Measurements from ENCODE around the gene PHLDA3. TPM values are rescaled to one million over a fixed set of nuclear protein-coding genes. Genes with fewer than 3 reads are reported as not detected.

PHLDA3 gene
- total and polyA plus RNA-seq, 2 of the 13 experiments (the other 11 are each of a cell fraction or from before 2014, with no cell fraction given) = 16.7 to 33.6 TPM

DNA sequence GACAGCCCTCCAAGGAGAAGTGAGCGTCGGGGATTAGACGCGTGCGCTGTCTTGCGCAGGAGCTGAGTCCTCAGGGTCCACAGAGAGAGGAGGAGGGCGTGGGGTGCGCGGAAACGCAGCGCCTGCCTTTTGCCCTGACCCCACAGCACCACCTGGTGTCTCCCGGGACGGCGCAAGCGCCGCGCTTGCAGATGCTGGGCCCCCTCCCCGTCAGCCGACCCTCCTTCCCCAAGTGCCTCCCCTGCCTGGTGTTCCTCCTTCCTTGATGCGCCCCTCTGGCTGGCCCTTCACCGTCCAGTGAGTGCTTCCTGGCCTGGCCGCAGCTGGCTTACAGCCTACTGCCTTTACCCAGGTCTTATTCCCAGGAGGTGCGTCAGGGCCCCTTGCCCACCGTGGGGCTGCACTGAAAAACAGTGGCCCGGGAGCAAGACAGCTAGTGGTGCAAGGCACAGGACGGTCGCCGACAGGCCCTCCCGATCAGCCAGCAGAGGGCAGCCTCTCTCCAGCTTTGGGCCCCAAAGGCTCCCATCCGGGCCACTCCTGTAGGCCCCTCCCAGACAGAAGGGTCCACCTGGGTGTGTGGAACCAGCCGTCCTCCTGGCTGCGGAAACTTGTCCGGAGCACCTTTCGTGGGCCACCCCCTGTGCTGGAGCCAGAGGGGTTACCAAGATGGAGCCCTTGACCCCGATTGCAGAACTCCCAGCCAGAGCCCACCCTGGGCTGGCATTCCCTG, 12.9 kb upstream of the PHLDA3 start (continued):
- TF ChIP-seq, protein P1, sequence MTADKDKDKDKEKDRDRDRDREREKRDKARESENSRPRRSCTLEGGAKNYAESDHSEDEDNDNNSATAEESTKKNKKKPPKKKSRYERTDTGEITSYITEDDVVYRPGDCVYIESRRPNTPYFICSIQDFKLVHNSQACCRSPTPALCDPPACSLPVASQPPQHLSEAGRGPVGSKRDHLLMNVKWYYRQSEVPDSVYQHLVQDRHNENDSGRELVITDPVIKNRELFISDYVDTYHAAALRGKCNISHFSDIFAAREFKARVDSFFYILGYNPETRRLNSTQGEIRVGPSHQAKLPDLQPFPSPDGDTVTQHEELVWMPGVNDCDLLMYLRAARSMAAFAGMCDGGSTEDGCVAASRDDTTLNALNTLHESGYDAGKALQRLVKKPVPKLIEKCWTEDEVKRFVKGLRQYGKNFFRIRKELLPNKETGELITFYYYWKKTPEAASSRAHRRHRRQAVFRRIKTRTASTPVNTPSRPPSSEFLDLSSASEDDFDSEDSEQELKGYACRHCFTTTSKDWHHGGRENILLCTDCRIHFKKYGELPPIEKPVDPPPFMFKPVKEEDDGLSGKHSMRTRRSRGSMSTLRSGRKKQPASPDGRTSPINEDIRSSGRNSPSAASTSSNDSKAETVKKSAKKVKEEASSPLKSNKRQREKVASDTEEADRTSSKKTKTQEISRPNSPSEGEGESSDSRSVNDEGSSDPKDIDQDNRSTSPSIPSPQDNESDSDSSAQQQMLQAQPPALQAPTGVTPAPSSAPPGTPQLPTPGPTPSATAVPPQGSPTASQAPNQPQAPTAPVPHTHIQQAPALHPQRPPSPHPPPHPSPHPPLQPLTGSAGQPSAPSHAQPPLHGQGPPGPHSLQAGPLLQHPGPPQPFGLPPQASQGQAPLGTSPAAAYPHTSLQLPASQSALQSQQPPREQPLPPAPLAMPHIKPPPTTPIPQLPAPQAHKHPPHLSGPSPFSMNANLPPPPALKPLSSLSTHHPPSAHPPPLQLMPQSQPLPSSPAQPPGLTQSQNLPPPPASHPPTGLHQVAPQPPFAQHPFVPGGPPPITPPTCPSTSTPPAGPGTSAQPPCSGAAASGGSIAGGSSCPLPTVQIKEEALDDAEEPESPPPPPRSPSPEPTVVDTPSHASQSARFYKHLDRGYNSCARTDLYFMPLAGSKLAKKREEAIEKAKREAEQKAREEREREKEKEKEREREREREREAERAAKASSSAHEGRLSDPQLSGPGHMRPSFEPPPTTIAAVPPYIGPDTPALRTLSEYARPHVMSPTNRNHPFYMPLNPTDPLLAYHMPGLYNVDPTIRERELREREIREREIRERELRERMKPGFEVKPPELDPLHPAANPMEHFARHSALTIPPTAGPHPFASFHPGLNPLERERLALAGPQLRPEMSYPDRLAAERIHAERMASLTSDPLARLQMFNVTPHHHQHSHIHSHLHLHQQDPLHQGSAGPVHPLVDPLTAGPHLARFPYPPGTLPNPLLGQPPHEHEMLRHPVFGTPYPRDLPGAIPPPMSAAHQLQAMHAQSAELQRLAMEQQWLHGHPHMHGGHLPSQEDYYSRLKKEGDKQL (CRISPR knock-in tag; IDR thresholded peaks at IDR 0.05; ENCODE audit: low read depth) = no peak
- TF ChIP-seq, protein P2, sequence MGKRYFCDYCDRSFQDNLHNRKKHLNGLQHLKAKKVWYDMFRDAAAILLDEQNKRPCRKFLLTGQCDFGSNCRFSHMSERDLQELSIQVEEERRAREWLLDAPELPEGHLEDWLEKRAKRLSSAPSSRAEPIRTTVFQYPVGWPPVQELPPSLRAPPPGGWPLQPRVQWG (CRISPR knock-in tag; IDR thresholded peaks at IDR 0.05; ENCODE audit: borderline replicate concordance, low read depth) = no peak
- no peak for TF ChIP-seq KMT2A (CRISPR knock-in tag; IDR thresholded peaks at IDR 0.05)
- TF ChIP-seq NCOA5 (CRISPR knock-in tag; IDR thresholded peaks at IDR 0.05) = no peak
- no peak for TF ChIP-seq ZNF780A (CRISPR knock-in tag; IDR thresholded peaks at IDR 0.05)
- no peak for TF ChIP-seq SIX4 (CRISPR knock-in tag; IDR thresholded peaks at IDR 0.05)
- TF ChIP-seq, protein P3, sequence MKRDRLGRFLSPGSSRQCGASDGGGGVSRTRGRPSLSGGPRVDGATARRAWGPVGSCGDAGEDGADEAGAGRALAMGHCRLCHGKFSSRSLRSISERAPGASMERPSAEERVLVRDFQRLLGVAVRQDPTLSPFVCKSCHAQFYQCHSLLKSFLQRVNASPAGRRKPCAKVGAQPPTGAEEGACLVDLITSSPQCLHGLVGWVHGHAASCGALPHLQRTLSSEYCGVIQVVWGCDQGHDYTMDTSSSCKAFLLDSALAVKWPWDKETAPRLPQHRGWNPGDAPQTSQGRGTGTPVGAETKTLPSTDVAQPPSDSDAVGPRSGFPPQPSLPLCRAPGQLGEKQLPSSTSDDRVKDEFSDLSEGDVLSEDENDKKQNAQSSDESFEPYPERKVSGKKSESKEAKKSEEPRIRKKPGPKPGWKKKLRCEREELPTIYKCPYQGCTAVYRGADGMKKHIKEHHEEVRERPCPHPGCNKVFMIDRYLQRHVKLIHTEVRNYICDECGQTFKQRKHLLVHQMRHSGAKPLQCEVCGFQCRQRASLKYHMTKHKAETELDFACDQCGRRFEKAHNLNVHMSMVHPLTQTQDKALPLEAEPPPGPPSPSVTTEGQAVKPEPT (CRISPR knock-in tag; IDR thresholded peaks at IDR 0.05; ENCODE audit: low read depth) = no peak
- no peak for TF ChIP-seq ZNF7 (CRISPR knock-in tag; IDR thresholded peaks at IDR 0.05)
- TF ChIP-seq RFXAP (CRISPR knock-in tag; IDR thresholded peaks at IDR 0.05; ENCODE audit: borderline replicate concordance) = no peak
- TF ChIP-seq RAD21 (CRISPR knock-in tag; IDR thresholded peaks at IDR 0.05) = peak; percentile 99
- TF ChIP-seq, protein P4, sequence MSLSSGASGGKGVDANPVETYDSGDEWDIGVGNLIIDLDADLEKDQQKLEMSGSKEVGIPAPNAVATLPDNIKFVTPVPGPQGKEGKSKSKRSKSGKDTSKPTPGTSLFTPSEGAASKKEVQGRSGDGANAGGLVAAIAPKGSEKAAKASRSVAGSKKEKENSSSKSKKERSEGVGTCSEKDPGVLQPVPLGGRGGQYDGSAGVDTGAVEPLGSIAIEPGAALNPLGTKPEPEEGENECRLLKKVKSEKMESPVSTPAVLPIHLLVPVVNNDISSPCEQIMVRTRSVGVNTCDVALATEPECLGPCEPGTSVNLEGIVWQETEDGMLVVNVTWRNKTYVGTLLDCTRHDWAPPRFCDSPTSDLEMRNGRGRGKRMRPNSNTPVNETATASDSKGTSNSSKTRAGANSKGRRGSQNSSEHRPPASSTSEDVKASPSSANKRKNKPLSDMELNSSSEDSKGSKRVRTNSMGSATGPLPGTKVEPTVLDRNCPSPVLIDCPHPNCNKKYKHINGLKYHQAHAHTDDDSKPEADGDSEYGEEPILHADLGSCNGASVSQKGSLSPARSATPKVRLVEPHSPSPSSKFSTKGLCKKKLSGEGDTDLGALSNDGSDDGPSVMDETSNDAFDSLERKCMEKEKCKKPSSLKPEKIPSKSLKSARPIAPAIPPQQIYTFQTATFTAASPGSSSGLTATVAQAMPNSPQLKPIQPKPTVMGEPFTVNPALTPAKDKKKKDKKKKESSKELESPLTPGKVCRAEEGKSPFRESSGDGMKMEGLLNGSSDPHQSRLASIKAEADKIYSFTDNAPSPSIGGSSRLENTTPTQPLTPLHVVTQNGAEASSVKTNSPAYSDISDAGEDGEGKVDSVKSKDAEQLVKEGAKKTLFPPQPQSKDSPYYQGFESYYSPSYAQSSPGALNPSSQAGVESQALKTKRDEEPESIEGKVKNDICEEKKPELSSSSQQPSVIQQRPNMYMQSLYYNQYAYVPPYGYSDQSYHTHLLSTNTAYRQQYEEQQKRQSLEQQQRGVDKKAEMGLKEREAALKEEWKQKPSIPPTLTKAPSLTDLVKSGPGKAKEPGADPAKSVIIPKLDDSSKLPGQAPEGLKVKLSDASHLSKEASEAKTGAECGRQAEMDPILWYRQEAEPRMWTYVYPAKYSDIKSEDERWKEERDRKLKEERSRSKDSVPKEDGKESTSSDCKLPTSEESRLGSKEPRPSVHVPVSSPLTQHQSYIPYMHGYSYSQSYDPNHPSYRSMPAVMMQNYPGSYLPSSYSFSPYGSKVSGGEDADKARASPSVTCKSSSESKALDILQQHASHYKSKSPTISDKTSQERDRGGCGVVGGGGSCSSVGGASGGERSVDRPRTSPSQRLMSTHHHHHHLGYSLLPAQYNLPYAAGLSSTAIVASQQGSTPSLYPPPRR (CRISPR knock-in tag; IDR thresholded peaks at IDR 0.05; ENCODE audit: borderline replicate concordance) = no peak
- peak; percentile 55; the same call in 1 of the 2 replicates for TF ChIP-seq ZBTB7B (CRISPR knock-in tag; IDR thresholded peaks at IDR 0.05)
- no peak for TF ChIP-seq ZNF724P (CRISPR knock-in tag; IDR thresholded peaks at IDR 0.05; ENCODE audit: borderline replicate concordance)
